ENCODE results near the gene PELI2. TPM values are rescaled to one million over a fixed set of nuclear protein-coding genes. Genes with fewer than 3 reads are reported as not detected.
A peak's percentile ranks its signal among the peaks of the same experiment; 100 is the strongest.

PELI2 gene
- total RNA-seq, 1 donor from 2014 or later: 33.7 TPM

DNA sequence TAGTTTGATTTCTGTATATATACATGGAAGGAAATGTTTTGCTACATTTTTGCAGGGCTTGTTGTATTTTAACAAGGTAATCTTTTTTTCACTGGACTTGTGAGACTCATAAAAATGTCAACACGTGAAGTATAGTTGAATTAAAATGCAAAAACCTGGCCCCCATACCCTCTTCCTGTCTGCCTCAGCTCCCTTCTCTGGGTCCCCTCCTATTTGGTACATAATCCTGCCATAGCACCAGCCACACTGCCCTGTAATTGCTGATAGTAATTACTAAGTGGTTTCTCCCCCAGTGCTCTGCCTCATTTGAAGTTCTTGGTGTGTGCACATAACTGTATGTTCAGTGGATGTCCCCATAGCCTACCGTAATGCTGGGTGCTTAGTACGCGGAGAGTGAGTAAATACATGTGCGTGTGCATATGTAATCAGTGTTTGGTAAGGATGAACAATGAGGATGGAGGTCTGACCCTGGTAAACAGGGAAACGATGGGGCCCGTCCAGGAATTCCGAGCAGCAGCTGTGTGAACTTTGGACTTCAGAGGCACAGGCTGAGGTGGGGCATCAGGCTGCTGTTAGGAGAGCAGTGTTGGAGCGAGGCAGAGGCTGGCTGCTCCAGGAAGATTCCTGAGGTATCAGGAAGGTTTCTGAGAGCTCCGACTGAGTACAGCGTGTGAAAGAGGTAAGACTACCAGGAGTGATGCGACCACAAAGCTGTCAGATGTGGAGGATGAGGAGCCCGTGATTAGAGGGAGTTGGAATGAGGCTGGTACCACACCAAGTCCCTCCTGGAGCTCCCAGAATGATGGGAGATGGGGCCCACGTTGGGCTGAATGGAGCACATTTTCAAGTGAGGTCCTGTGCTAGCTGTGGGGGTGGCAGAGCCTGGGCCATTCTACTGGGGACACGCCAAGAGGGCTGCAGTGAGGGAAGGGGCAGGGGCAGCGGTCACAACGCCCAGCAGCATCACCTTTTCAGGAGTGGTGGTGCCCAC lies 106.8 kb downstream of the PELI2 start:
- no peaks in the 10 kb centered on the region for H3K27me3 Mint-ChIP-seq
- H3K27ac Mint-ChIP-seq: peak overlapping the region; percentile 72
- peak overlapping the region; percentile 70 for H3K4me3 Mint-ChIP-seq
- H3K9me3 Mint-ChIP-seq: peaks cover 4% of the 10 kb centered on the region
- TF ChIP-seq, protein P1, sequence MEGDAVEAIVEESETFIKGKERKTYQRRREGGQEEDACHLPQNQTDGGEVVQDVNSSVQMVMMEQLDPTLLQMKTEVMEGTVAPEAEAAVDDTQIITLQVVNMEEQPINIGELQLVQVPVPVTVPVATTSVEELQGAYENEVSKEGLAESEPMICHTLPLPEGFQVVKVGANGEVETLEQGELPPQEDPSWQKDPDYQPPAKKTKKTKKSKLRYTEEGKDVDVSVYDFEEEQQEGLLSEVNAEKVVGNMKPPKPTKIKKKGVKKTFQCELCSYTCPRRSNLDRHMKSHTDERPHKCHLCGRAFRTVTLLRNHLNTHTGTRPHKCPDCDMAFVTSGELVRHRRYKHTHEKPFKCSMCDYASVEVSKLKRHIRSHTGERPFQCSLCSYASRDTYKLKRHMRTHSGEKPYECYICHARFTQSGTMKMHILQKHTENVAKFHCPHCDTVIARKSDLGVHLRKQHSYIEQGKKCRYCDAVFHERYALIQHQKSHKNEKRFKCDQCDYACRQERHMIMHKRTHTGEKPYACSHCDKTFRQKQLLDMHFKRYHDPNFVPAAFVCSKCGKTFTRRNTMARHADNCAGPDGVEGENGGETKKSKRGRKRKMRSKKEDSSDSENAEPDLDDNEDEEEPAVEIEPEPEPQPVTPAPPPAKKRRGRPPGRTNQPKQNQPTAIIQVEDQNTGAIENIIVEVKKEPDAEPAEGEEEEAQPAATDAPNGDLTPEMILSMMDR (conservative IDR thresholded peaks at IDR 0.05): no peak
- DNase-seq (ENCODE audit: extremely low spot score, unreplicated experiment): no peak
- peaks cover 14% of the 10 kb centered on the region for H3K36me3 Mint-ChIP-seq
- H3K4me1 Mint-ChIP-seq (ENCODE audit: unreplicated experiment): peaks cover 17% of the 10 kb centered on the region

DNA sequence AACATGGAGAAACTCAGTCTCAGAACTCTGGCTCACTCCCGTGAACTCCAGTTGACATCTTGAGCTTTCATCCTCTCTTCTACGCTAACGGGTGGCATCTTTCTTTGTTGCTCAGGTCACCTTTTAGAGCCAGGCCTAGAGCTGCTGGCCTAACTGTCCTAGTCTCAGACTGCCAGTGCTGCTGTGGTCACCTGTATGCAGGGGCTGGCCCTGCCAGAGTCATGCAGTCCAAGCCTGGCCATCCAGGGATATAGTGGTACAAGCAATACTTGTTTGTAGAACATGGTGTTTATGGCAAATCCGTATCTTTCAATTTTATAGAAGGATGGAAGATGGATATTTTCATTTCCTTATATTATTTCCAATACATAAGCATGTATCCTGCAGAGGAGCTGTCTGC lies 117.2 kb downstream of the PELI2 start:
- peak overlapping the region; percentile 22 for H3K27ac Mint-ChIP-seq
- peaks cover 4% of the 10 kb centered on the region for H3K36me3 Mint-ChIP-seq
- no peak for DNase-seq (ENCODE audit: extremely low spot score, unreplicated experiment)
- no peak overlapping the region for H3K4me3 Mint-ChIP-seq
- no peaks in the 10 kb centered on the region for H3K27me3 Mint-ChIP-seq
- TF ChIP-seq, protein P1 (conservative IDR thresholded peaks at IDR 0.05): no peak
- no peaks in the 10 kb centered on the region for H3K9me3 Mint-ChIP-seq
- no peaks in the 10 kb centered on the region for H3K4me1 Mint-ChIP-seq (ENCODE audit: unreplicated experiment)

DNA sequence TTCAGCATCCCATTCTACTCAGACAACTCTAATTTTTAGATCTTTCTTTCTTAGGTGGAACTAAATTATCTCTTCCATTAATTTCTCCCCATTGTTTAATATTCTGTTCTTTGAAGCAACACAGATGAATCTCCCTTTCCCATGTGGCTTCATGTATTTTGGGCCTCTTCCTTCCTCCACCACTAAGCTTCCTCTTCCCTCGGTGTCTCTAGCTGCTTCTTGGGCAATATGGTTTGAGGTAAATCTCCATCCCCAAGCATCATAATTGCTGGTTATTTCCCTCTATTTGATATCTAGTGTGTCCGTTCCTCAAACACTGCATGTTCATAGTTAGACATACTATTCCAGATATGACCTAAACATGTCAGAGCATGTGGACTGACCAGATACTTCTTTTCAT lies 119.2 kb downstream of the PELI2 start:
- H3K27ac Mint-ChIP-seq: no peak overlapping the region

DNA sequence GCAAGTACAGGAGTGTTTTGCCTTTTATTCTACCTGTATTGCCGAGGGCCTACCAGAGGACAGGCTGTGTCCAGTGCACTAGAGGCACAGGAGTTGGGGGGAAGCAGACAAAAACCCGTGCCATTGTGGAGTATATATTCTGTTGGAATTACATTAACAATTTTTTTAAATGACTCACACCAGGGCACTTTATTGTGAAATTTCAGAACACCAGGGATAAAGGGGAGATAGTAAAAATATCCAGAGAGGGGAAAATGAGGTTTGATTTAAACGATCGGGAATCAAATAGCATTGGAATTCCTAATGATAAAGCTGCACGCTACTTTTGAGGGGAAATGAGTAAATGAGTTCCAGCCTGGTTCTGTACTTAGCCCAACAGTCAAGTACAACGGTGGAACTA lies 123.2 kb downstream of the PELI2 start:
- Mint-ChIP-seq H3K4me1 (ENCODE audit: unreplicated experiment) (peaks cover 7% of the 10 kb centered on the region), H3K27ac (no peak overlapping the region), H3K36me3 (peaks cover 16% of the 10 kb centered on the region), H3K27me3 (no peaks in the 10 kb centered on the region), H3K9me3 (no peaks in the 10 kb centered on the region), H3K4me3 (no peak overlapping the region)
- no peak for DNase-seq (ENCODE audit: extremely low spot score, unreplicated experiment)
- TF ChIP-seq, protein P1 (conservative IDR thresholded peaks at IDR 0.05): no peak

More for the DNA sequence above, 119.2 kb downstream of the PELI2 start:
- Mint-ChIP-seq H3K9me3 (no peaks in the 10 kb centered on the region), H3K4me1 (ENCODE audit: unreplicated experiment) (no peaks in the 10 kb centered on the region), H3K27me3 (no peaks in the 10 kb centered on the region), H3K4me3 (no peak overlapping the region), H3K36me3 (peaks cover 15% of the 10 kb centered on the region)
- TF ChIP-seq, protein P1 (conservative IDR thresholded peaks at IDR 0.05): no peak
- no peak for DNase-seq (ENCODE audit: extremely low spot score, unreplicated experiment)

DNA sequence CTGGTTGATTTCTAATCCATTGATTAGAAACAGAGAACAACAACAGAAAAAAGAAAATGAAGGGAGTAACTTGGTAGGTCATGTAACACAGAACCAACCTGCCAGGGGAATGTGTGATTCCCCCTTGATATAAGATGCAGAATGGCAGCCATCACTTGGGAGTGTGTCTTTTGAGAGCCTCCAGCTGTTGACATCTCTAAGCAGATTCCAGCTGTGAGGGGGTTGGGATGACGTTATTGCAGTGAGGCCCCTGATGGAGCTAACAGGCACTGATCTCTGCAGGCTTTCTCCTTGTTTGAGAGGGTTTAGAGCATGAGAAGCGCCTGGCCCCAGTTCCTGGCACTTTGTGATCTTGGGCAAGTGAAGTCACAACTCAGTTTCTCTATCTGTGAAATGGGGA lies 124.9 kb downstream of the PELI2 start:
- Mint-ChIP-seq H3K27ac (no peak overlapping the region), H3K4me1 (ENCODE audit: unreplicated experiment) (peaks cover 7% of the 10 kb centered on the region), H3K4me3 (no peak overlapping the region), H3K9me3 (no peaks in the 10 kb centered on the region), H3K36me3 (peaks cover 16% of the 10 kb centered on the region), H3K27me3 (no peaks in the 10 kb centered on the region)
- no peak for DNase-seq (ENCODE audit: extremely low spot score, unreplicated experiment)
- TF ChIP-seq, protein P1 (conservative IDR thresholded peaks at IDR 0.05): no peak

Data from type B pancreatic cell (in vitro differentiated cells).